HL-60 (cell line): ENCODE data around the gene AMIGO2.

Source experiments
- CTCF ChIP-seq: IDR thresholded peaks from one replicate; pipeline ENCODE4 v1.5.1; 2011; ENCODE audit warnings: low read length, control low read depth, inconsistent platforms; ENCODE audit not compliant: insufficient read depth
- POLR2AphosphoS5 ChIP-seq: IDR thresholded peaks from 2 replicates; pipeline ENCODE4 v1.6.1; 2012; ENCODE audit warnings: low read depth
- REST ChIP-seq: IDR thresholded peaks from 2 replicates; pipeline ENCODE4 v1.6.1; 2012; ENCODE audit warnings: low read depth; ENCODE audit not compliant: insufficient replicate concordance

GRCh38 chr12:47111392-47111778 is 31.6 kb upstream of the AMIGO2 start:
- no peak for TF ChIP-seq CTCF
- no peak for TF ChIP-seq POLR2AphosphoS5
- no peak for TF ChIP-seq REST
